ENCODE measurements around the gene KNTC1. TPM values are rescaled to one million over a fixed set of nuclear protein-coding genes. Genes with fewer than 3 reads are reported as not detected.
A peak's percentile ranks its signal among the peaks of the same experiment; 100 is the strongest.

KNTC1 gene
- total and polyA plus RNA-seq, 2 of the 13 experiments (the other 11 are each of a cell fraction or from before 2014, with no cell fraction given), result 45.1 to 57.6 TPM

DNA sequence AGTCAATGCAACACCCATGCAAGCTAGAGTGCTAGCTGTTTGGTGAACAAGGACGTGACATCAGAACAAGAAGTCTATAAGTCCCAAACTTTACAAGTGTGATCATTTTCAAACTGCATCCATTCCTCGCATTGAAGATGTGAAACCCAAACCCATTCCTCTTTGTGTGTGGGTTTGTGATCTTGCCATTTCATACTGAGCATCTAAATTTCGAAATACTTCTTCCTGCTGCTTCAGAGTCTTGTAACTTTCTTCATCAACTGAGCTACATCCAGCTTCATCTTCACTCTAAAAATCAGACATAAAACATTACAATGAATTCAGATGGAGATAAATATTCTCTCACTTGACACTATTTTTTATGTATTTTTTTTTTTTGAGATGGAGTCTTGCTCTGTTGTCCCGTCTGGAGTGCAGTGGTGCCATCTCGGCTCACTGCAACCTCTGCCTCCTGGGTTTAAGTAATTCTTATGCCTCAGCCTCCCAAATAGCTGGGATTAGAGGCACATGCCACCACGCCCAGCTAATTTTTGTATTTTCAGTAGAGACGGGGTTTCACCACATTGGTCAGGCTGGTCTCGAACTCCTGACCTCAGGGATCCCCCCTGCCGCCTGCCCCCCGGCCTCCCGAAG lies 21.5 kb upstream of the KNTC1 start:
- ATAC-seq (no peak), DNase-seq (ENCODE audit: low spot score) (no peak), FAIRE-seq (no peak)
- no peak overlapping the region for H3K9ac ChIP-seq (ENCODE audit: insufficient read depth, low read depth, low read length)
- no peak for TF ChIP-seq JUNB (CRISPR knock-in tag; IDR thresholded peaks at IDR 0.05; ENCODE audit: borderline replicate concordance)
- TF ChIP-seq ZNF317 (CRISPR knock-in tag; IDR thresholded peaks at IDR 0.05), result no peak
- peak; percentile 54; the same call in 1 of the 2 replicates for TF ChIP-seq CEBPB (IDR thresholded peaks at IDR 0.05; ENCODE audit: borderline replicate concordance, low read depth, low read length)
- peak; percentile 55; the same call in 1 of the 2 replicates for TF ChIP-seq ZNF121 (CRISPR knock-in tag; IDR thresholded peaks at IDR 0.05)
- no peak for TF ChIP-seq SMARCC2 (IDR thresholded peaks at IDR 0.05)
- TF ChIP-seq RBFOX2 (IDR thresholded peaks at IDR 0.05; ENCODE audit: low read depth, low read length), result peak; percentile 47; the same call in 1 of the 2 replicates
- TF ChIP-seq EED (CRISPR knock-in tag; IDR thresholded peaks at IDR 0.05), result no peak
- TF ChIP-seq RBM22 (optimal IDR thresholded peaks at IDR 0.05; ENCODE audit: low read length), result peak; percentile 5
- 89% methylated on average over 11 of the region's 11 CpGs for WGBS (ENCODE audit: low lambda C conversion rate)
- H3K4me3 ChIP-seq (replicated peaks in 1 of 3; ENCODE audit: insufficient read depth in 1 of 3, low read depth in 2 of 3, low read length in 3 of 3), result no peak overlapping the region
- intact Hi-C loops (cut with micrococcal nuclease; ENCODE audit: unreplicated experiment) (no loop called here), in situ Hi-C loops (cut with HindIII; ENCODE audit: extremely low pct_ligation_motif_present, low pct_unique_long_range_greater_than_20kb) (no loop called here)
- no peaks in the 10 kb centered on the region for H3K9me3 ChIP-seq (ENCODE audit: low read length)
- H3K27me3 ChIP-seq (ENCODE audit: control insufficient read depth in 1 of 2, insufficient read depth in 2 of 2, low read length in 2 of 2), result no peaks in the 10 kb centered on the region
- H3K27ac ChIP-seq (ENCODE audit: extremely low read length, insufficient read depth, low read length), result no peak overlapping the region
- H3K36me3 ChIP-seq (replicated peaks in 1 of 2; ENCODE audit: control insufficient read depth in 1 of 2, insufficient read depth in 2 of 2, low read length in 2 of 2), result peaks cover 19 to 59% of the 10 kb centered on the region in 2 experiments
- peaks cover 9% of the 10 kb centered on the region; the same call in 1 of the 2 replicates for H4K20me1 ChIP-seq (ENCODE audit: insufficient read depth, low read length)
- BruUV-seq (replicated peaks), result no TSS peak
- CTCF ChIA-PET (ENCODE audit: low intra/inter-chr PET ratio, low total read pairs), result no interaction called here
- peaks cover 9% of the 10 kb centered on the region for H3K4me1 ChIP-seq (ENCODE audit: insufficient read depth, low read length)
- H3K4me2 ChIP-seq (ENCODE audit: low read depth, low read length), result no peak overlapping the region
- POLR2A ChIA-PET, result interaction anchor here (0.8 to 1.5 kb wide), 3 partner anchors 10 to 100 kb away, joined by 3 to 5 read pairs (median 3); no protein-coding TSS in a partner anchor
- H2AFZ ChIP-seq (ENCODE audit: low read length), result no peak overlapping the region
- H3K79me2 ChIP-seq (ENCODE audit: insufficient read depth, low read length), result peaks cover 2% of the 10 kb centered on the region

DNA sequence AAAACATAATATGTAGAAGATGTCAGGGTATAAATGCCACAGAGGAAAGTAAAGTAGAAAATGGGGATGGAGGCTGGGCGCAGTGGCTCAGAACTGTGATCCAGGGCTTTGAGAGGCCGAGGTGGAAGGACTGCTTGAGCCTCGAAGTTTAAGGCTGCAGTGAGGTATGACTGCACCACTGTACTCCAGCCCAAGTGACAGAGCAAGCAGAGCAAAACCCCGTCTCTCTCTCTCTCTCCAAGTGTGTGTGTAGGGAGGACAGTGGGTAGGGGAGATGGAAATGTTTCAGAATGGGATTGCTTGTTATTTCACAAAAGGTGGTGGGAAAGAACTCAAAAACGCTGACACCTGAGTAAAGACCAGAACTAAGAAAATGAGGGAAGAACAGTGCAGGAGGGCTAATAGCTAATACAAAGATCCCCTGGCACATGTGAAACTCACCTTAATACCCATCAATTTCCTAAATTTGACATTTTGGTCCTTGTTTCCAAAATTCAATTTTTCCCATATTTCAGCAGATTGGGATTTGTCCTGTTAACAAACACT lies 20.6 kb upstream of the KNTC1 start:
- FAIRE-seq (no peak), ATAC-seq (no peak), DNase-seq (ENCODE audit: low spot score) (no peak)
- Histone ChIP-seq H3K4me1 (ENCODE audit: insufficient read depth, low read length) (peaks cover 4% of the 10 kb centered on the region), H3K4me3 (replicated peaks in 1 of 3; ENCODE audit: insufficient read depth in 1 of 3, low read depth in 2 of 3, low read length in 3 of 3) (no peak overlapping the region), H3K27me3 (ENCODE audit: control insufficient read depth in 1 of 2, insufficient read depth in 2 of 2, low read length in 2 of 2) (no peaks in the 10 kb centered on the region), H3K9me3 (ENCODE audit: low read length) (no peaks in the 10 kb centered on the region), H3K36me3 (replicated peaks in 1 of 2; ENCODE audit: control insufficient read depth in 1 of 2, insufficient read depth in 2 of 2, low read length in 2 of 2) (peaks cover 20 to 68% of the 10 kb centered on the region in 2 experiments), H3K9ac (ENCODE audit: insufficient read depth, low read depth, low read length) (no peak overlapping the region), H2AFZ (ENCODE audit: low read length) (no peak overlapping the region), H3K27ac (ENCODE audit: extremely low read length, insufficient read depth, low read length) (no peak overlapping the region), H3K79me2 (ENCODE audit: insufficient read depth, low read length) (peaks cover 2% of the 10 kb centered on the region), H3K4me2 (ENCODE audit: low read depth, low read length) (no peak overlapping the region), H4K20me1 (ENCODE audit: insufficient read depth, low read length) (peaks cover 9% of the 10 kb centered on the region; the same call in 1 of the 2 replicates)
- intact Hi-C loops (cut with micrococcal nuclease; ENCODE audit: unreplicated experiment), result no loop called here
- no TSS peak for BruUV-seq (replicated peaks)
- TF ChIP-seq MAFF (IDR thresholded peaks at IDR 0.05; ENCODE audit: low read depth, low read length), result 0 out of 2 replicates have a peak, but pooled peaks have one; percentile 23
- TF ChIP-seq SAFB2 (CRISPR knock-in tag; IDR thresholded peaks at IDR 0.05; ENCODE audit: borderline replicate concordance, low read depth), result no peak
- TF ChIP-seq MAFK (conservative IDR thresholded peaks at IDR 0.05 in 1 of 2, IDR thresholded peaks at IDR 0.05 in 1 of 2; ENCODE audit: low read length in 2 of 2), result peak; percentile 28 to 69; a peak in 3 of 4 replicates
- POLR2A ChIA-PET, result interaction anchor here (1.5 kb wide), 1 partner anchor 9 kb away, joined by 3 read pairs; no protein-coding TSS in a partner anchor
- WGBS (ENCODE audit: low lambda C conversion rate), result 98% methylated on average over 5 of the region's 5 CpGs
- CTCF ChIA-PET (ENCODE audit: low intra/inter-chr PET ratio, low total read pairs), result no interaction called here
- in situ Hi-C loops (cut with HindIII; ENCODE audit: extremely low pct_ligation_motif_present, low pct_unique_long_range_greater_than_20kb), result no loop called here

Measured in HepG2 (cell line).